ENCODE results near the gene CREG1.
"Not testable (repeated sequence)": the region's sequence is repeated elsewhere in the genome, so short reads cannot be mapped to it uniquely, and the experiment has no call there.

CREG1 gene

GRCh38 chr1:167553136-167554027 lies at the start of gene CREG1:
Gene CREG1 (minus strand): TSS chr1:167553762.
- peak; percentile 82 for DNase-seq

- DNase-seq, result no peak
Measured at GRCh38 chr1:167602840-167603239, 49.3 kb upstream of the CREG1 start.

- no peak for DNase-seq
Measured at GRCh38 chr1:167601442-167602383, 48.2 kb upstream of the CREG1 start.

- peak in 1 of 2 experiments; percentile 17 for DNase-seq
Measured at GRCh38 chr1:167599957-167600581, 46.5 kb upstream of the CREG1 start.

- no peak for DNase-seq
Measured at GRCh38 chr1:167594822-167595221, 41.3 kb upstream of the CREG1 start.

GRCh38 chr1:167593860-167594259 lies 40.3 kb upstream of the CREG1 start:
- no peak for DNase-seq

- no peak for DNase-seq
Measured at GRCh38 chr1:167592475-167592874, 38.9 kb upstream of the CREG1 start.

GRCh38 chr1:167588361-167588760 lies 34.8 kb upstream of the CREG1 start:
- DNase-seq, result no peak

GRCh38 chr1:167587872-167588271 lies 34.3 kb upstream of the CREG1 start:
- DNase-seq, result no peak

GRCh38 chr1:167587342-167587741 lies 33.8 kb upstream of the CREG1 start:
- no peak for DNase-seq

GRCh38 chr1:167584581-167584980 lies 31.0 kb upstream of the CREG1 start:
- no peak for DNase-seq

GRCh38 chr1:167582722-167583121 lies 29.2 kb upstream of the CREG1 start:
- no peak for DNase-seq

- DNase-seq, result no peak
Measured at GRCh38 chr1:167582064-167582463, 28.5 kb upstream of the CREG1 start.

- DNase-seq, result no peak
Measured at GRCh38 chr1:167579986-167580385, 26.4 kb upstream of the CREG1 start.

- no peak for DNase-seq
Measured at GRCh38 chr1:167578939-167579521, 25.5 kb upstream of the CREG1 start.

GRCh38 chr1:167575649-167576048 lies 22.1 kb upstream of the CREG1 start:
- DNase-seq, result no peak

- DNase-seq, result no peak
Measured at GRCh38 chr1:167573035-167573434, 19.5 kb upstream of the CREG1 start.

- DNase-seq, result not testable (repeated sequence)
Measured at GRCh38 chr1:167570712-167571111, 17.1 kb upstream of the CREG1 start.

GRCh38 chr1:167567663-167568062 lies 14.1 kb upstream of the CREG1 start:
- DNase-seq, result no peak

- no peak for DNase-seq
Measured at GRCh38 chr1:167566766-167567165, 13.2 kb upstream of the CREG1 start.

GRCh38 chr1:167565922-167566321 lies 12.4 kb upstream of the CREG1 start:
- DNase-seq, result no peak

- no peak for DNase-seq
Measured at GRCh38 chr1:167564612-167565270, 11.2 kb upstream of the CREG1 start.

All from activated CD4-positive, alpha-beta T cell treated with anti-CD3 and anti-CD28 coated beads, Interleukin-2, amount 50 U/mL, for 4 hours (primary cell).